CD4-positive, alpha-beta memory T cell (primary cell): ENCODE data around the gene GPC5. TPM values are rescaled to one million over a fixed set of nuclear protein-coding genes. Genes with fewer than 3 reads are reported as not detected.
"Not testable (repeated sequence)": the region's sequence is repeated elsewhere in the genome, so short reads cannot be mapped to it uniquely, and the experiment has no call there.

Experiments
- CTCF ChIA-PET: fragments of 350-600 bp; sonication (Branson Sonifier 250); formaldehyde crosslinking; loops from one replicate; lab custom pipeline; 2021; ENCODE audit warnings: inconsistent platforms; ENCODE audit not compliant: partially characterized antibody; lab: Charles Lee
- POLR2A ChIA-PET: fragments of 350-600 bp; sonication (Branson Sonifier 250); formaldehyde crosslinking; loops from one replicate; lab custom pipeline; 2021; ENCODE audit not compliant: partially characterized antibody; lab: Charles Lee
- DNase-seq, 5 donors: peaks; one replicate each; pipeline versions ENCODE4 v3.0.0 to v3.0.0-alpha.2; 2020 to 2022; ENCODE audit warnings: mixed read lengths in 1 of 5
- H3K27ac ChIP-seq: one replicate; pipeline ENCODE4 v1.7.0; 2013; ENCODE audit warnings: low read depth, low read length
- H3K27me3 ChIP-seq: 2 replicates; pipeline ENCODE4 v1.7.0; 2013; ENCODE audit warnings: mild to moderate bottlenecking, low read length, moderate library complexity; ENCODE audit not compliant: insufficient read depth
- H3K36me3 ChIP-seq: 2 replicates; pipeline ENCODE4 v1.7.0; 2013; ENCODE audit warnings: mild to moderate bottlenecking, low read length, moderate library complexity; ENCODE audit not compliant: insufficient read depth
- H3K4me1 ChIP-seq: 2 replicates; pipeline ENCODE4 v1.7.0; 2013; ENCODE audit warnings: mild to moderate bottlenecking, low read length, moderate library complexity; ENCODE audit not compliant: insufficient read depth
- H3K4me3 ChIP-seq, 2 donors: one replicate each; pipeline ENCODE4 v1.7.0; 2013; ENCODE audit warnings: low read length in 2 of 2, mild to moderate bottlenecking in 1 of 2
- H3K9me3 ChIP-seq, 2 donors: one replicate each; pipeline ENCODE4 v1.7.0; 2013; ENCODE audit warnings: low read length in 2 of 2, control low read depth in 1 of 2; ENCODE audit not compliant: control insufficient read depth in 1 of 2
- H3K27ac Mint-ChIP-seq, 7 donors: one replicate each; pipeline ENCODE4 v1.8.0; 2020 to 2021; ENCODE audit warnings: mixed read lengths in 7 of 7, mild to moderate bottlenecking in 6 of 7, inconsistent platforms in 3 of 7, moderate library complexity in 3 of 7
- H3K27me3 Mint-ChIP-seq, 2 donors: one replicate each; pipeline ENCODE4 v1.8.0; 2020 to 2021; ENCODE audit warnings: mixed read lengths in 2 of 2
- H3K36me3 Mint-ChIP-seq, 2 donors: one replicate each; pipeline ENCODE4 v1.8.0; 2020 to 2021; ENCODE audit warnings: mixed read lengths in 2 of 2, inconsistent platforms in 1 of 2, mild to moderate bottlenecking in 1 of 2
- H3K4me1 Mint-ChIP-seq, 4 donors: one replicate each; pipeline ENCODE4 v1.8.0; 2020 to 2021; ENCODE audit warnings: mixed read lengths in 4 of 4, mild to moderate bottlenecking in 1 of 4
- H3K4me3 Mint-ChIP-seq, 8 donors: one replicate each; pipeline ENCODE4 v1.8.0; 2020 to 2021; ENCODE audit warnings: mixed read lengths in 8 of 8, mild to moderate bottlenecking in 7 of 8, moderate library complexity in 6 of 8, inconsistent platforms in 3 of 8
- H3K9me3 Mint-ChIP-seq, 8 donors: one replicate each; pipeline ENCODE4 v1.8.0; 2020 to 2021; ENCODE audit warnings: mixed read lengths in 8 of 8, mild to moderate bottlenecking in 5 of 8, inconsistent platforms in 3 of 8, moderate library complexity in 1 of 8
- intact Hi-C: fragments of 100-400 bp; cut with micrococcal nuclease; formaldehyde crosslinking; loops from one replicate; pipeline ENCODE4 v1.15.1; 2023
- polyA plus RNA-seq, 2 donors: library from polyadenylated mRNA; unstranded; fragments of 300-500 nt; fragmentation: Illumina TruSeq; gene quantifications; one replicate each; pipeline ENCODE4 v1.2.3, GENCODE V29; 2021
- total RNA-seq, 2 experiments: library from RNA; stranded (reverse); gene quantifications; one replicate each; pipeline ENCODE4 v1.2.3, GENCODE V29; 2021

The GPC5 gene
- total and polyA plus RNA-seq, 4 experiments from 2014 or later = 0.14 TPM; not detected in 3

DNA sequence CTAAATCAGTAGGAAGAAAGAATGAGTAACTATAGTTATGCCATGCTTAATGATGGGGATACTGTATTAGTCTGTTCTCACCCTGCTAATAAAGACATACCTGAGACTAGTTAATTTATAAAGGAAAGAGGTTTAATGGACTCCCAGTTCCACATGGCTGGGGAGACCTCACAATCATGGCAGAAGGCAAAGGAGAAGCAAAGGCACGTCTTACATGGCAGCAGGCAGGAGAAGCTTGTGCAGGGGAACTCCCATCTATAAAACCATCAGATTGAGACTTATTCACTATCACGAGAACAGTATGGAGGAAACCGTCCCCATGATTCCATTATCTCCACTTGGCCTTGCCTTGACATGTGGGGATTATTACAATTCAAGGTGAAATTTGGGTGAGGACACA is 1084.4 kb downstream of the GPC5 start:
- H3K9me3 ChIP-seq, H3K27ac ChIP-seq, H3K4me3 Mint-ChIP-seq, CTCF ChIA-PET, H3K27me3 ChIP-seq, H3K27ac Mint-ChIP-seq, H3K36me3 Mint-ChIP-seq, H3K27me3 Mint-ChIP-seq, H3K4me3 ChIP-seq, H3K36me3 ChIP-seq, DNase-seq, H3K4me1 Mint-ChIP-seq, POLR2A ChIA-PET, intact Hi-C loops, H3K4me1 ChIP-seq: not testable (repeated sequence)
- H3K9me3 Mint-ChIP-seq = peaks cover 0 to 15% (median 5%) of the 10 kb centered on the region in 8 donors

GRCh38 chr13:92483894-92484293 is 1085.5 kb downstream of the GPC5 start:
- Histone ChIP-seq H3K9me3 (no peaks in the 10 kb centered on the region), H3K4me3 (no peak overlapping the region), H3K36me3 (no peaks in the 10 kb centered on the region), H3K4me1 (no peaks in the 10 kb centered on the region), H3K27me3 (no peaks in the 10 kb centered on the region), H3K27ac (no peak overlapping the region)
- H3K27me3 Mint-ChIP-seq = no peaks in the 10 kb centered on the region
- no peaks in the 10 kb centered on the region for H3K4me1 Mint-ChIP-seq
- DNase-seq = no peak
- CTCF ChIA-PET = no interaction called here
- intact Hi-C loops = no loop called here
- POLR2A ChIA-PET = no interaction called here
- H3K4me3 Mint-ChIP-seq = no peak overlapping the region
- H3K9me3 Mint-ChIP-seq = peaks cover 0 to 13% (median 3%) of the 10 kb centered on the region in 8 donors
- H3K27ac Mint-ChIP-seq = no peak overlapping the region
- no peaks in the 10 kb centered on the region for H3K36me3 Mint-ChIP-seq

GRCh38 chr13:92487238-92487637 is 1088.8 kb downstream of the GPC5 start:
- Histone ChIP-seq H3K27ac (no peak overlapping the region), H3K4me1 (no peaks in the 10 kb centered on the region), H3K36me3 (no peaks in the 10 kb centered on the region), H3K9me3 (no peaks in the 10 kb centered on the region), H3K27me3 (no peaks in the 10 kb centered on the region), H3K4me3 (no peak overlapping the region)
- POLR2A ChIA-PET = no interaction called here
- intact Hi-C loops = no loop called here
- no peak for DNase-seq
- H3K27me3 Mint-ChIP-seq = no peaks in the 10 kb centered on the region
- no peaks in the 10 kb centered on the region for H3K4me1 Mint-ChIP-seq
- CTCF ChIA-PET = no interaction called here
- H3K4me3 Mint-ChIP-seq = no peak overlapping the region
- H3K36me3 Mint-ChIP-seq = no peaks in the 10 kb centered on the region
- peaks cover 0 to 10% (median under 1%) of the 10 kb centered on the region in 8 donors for H3K9me3 Mint-ChIP-seq
- H3K27ac Mint-ChIP-seq = no peak overlapping the region

DNA sequence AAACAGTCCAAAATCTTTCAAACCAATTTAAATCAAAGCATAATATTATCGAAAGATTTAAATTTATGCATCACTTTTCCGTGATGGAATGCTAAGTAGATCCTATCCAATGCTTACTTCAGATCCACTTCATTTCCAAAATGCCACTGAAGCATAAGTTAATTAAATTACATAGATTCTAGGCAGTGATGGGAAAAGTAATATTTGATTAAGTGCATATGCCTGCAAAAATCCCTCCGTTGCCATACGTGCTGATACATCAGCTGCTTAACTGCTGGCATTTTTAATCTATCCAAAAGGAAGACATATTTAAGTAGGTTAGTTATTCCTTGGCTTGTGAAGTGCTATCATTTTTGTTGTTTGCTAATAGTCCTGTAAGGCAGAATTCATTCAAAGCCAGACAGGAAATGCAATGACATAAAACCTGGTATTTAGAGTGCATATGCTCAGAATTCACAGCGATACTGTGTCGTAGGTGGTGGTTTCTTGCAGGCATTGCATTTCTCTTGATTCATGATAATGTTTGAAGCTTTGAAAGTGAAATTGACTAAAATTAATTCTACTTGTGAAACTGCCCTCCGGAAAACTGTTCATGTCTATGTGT is 1089.9 kb downstream of the GPC5 start:
- Histone ChIP-seq H3K9me3 (no peaks in the 10 kb centered on the region), H3K4me3 (no peak overlapping the region), H3K4me1 (no peaks in the 10 kb centered on the region), H3K27ac (no peak overlapping the region), H3K27me3 (no peaks in the 10 kb centered on the region), H3K36me3 (no peaks in the 10 kb centered on the region)
- Mint-ChIP-seq H3K4me3 (no peak overlapping the region), H3K27ac (no peak overlapping the region), H3K27me3 (no peaks in the 10 kb centered on the region), H3K9me3 (peaks cover 0 to 4% (median 0%) of the 10 kb centered on the region in 8 donors), H3K36me3 (no peaks in the 10 kb centered on the region), H3K4me1 (no peaks in the 10 kb centered on the region)
- no peak for DNase-seq
- ChIA-PET CTCF (no interaction called here), POLR2A (no interaction called here)
- intact Hi-C loops = no loop called here

GRCh38 chr13:92491839-92492238 is 1093.4 kb downstream of the GPC5 start:
- Mint-ChIP-seq H3K9me3 (peaks cover 0 to 9% (median 0%) of the 10 kb centered on the region in 8 donors), H3K36me3 (no peaks in the 10 kb centered on the region), H3K4me1 (no peaks in the 10 kb centered on the region), H3K4me3 (no peak overlapping the region), H3K27ac (peak overlapping the region in 1 of 7 donors; percentile 15), H3K27me3 (no peaks in the 10 kb centered on the region)
- no peaks in the 10 kb centered on the region for H3K27me3 ChIP-seq
- H3K4me1 ChIP-seq = no peaks in the 10 kb centered on the region
- H3K36me3 ChIP-seq = no peaks in the 10 kb centered on the region
- ChIA-PET POLR2A (no interaction called here), CTCF (no interaction called here)
- intact Hi-C loops = no loop called here
- no peak overlapping the region for H3K27ac ChIP-seq
- no peak overlapping the region for H3K4me3 ChIP-seq
- no peaks in the 10 kb centered on the region for H3K9me3 ChIP-seq
- no peak for DNase-seq

GRCh38 chr13:92494915-92495314 is 1096.5 kb downstream of the GPC5 start:
- H3K4me1 ChIP-seq = no peaks in the 10 kb centered on the region
- H3K27me3 ChIP-seq = no peaks in the 10 kb centered on the region
- no peak for DNase-seq
- no peaks in the 10 kb centered on the region for H3K27me3 Mint-ChIP-seq
- no peak overlapping the region for H3K27ac Mint-ChIP-seq
- no peak overlapping the region for H3K4me3 Mint-ChIP-seq
- intact Hi-C loops = no loop called here
- no peaks in the 10 kb centered on the region for H3K36me3 ChIP-seq
- CTCF ChIA-PET = no interaction called here
- no peaks in the 10 kb centered on the region for H3K9me3 ChIP-seq
- H3K9me3 Mint-ChIP-seq = peaks cover 0 to 19% (median 2%) of the 10 kb centered on the region in 8 donors
- POLR2A ChIA-PET = no interaction called here
- H3K27ac ChIP-seq = no peak overlapping the region
- no peaks in the 10 kb centered on the region for H3K4me1 Mint-ChIP-seq
- no peak overlapping the region for H3K4me3 ChIP-seq
- H3K36me3 Mint-ChIP-seq = no peaks in the 10 kb centered on the region

DNA sequence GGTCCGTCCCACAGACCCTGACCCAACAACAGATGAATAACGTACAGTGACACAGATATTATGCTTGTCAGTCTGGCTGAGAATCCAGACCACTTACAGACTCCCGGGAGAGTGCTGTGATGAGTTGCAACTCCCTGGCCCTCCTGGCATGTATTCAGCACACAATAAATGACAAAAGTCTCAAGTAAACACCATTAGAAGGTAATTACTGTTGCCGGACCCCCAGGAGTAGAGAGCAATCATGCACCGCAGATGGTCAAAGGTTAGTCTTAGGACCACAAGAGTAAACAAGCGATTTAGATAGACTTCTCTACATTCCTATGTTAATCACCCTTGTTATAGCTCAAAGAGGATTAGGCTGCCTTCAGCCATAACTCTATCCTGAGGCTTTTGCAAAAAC is 1101.8 kb downstream of the GPC5 start:
- no peaks in the 10 kb centered on the region for H3K27me3 ChIP-seq
- H3K4me1 ChIP-seq = no peaks in the 10 kb centered on the region
- H3K4me3 Mint-ChIP-seq = no peak overlapping the region
- no peaks in the 10 kb centered on the region for H3K36me3 ChIP-seq
- no peaks in the 10 kb centered on the region for H3K27me3 Mint-ChIP-seq
- no peaks in the 10 kb centered on the region for H3K9me3 ChIP-seq
- no peak overlapping the region for H3K27ac Mint-ChIP-seq
- H3K4me3 ChIP-seq = no peak overlapping the region
- no peak for DNase-seq
- CTCF ChIA-PET = no interaction called here
- POLR2A ChIA-PET = no interaction called here
- peaks cover 2 to 12% (median 4%) of the 10 kb centered on the region in 8 donors for H3K9me3 Mint-ChIP-seq
- H3K36me3 Mint-ChIP-seq = no peaks in the 10 kb centered on the region
- intact Hi-C loops = no loop called here
- no peak overlapping the region for H3K27ac ChIP-seq
- H3K4me1 Mint-ChIP-seq = no peaks in the 10 kb centered on the region

- Histone ChIP-seq H3K27me3 (no peaks in the 10 kb centered on the region), H3K4me3 (no peak overlapping the region), H3K36me3 (no peaks in the 10 kb centered on the region), H3K4me1 (no peaks in the 10 kb centered on the region), H3K9me3 (no peaks in the 10 kb centered on the region), H3K27ac (no peak overlapping the region)
- ChIA-PET POLR2A (no interaction called here), CTCF (no interaction called here)
- Mint-ChIP-seq H3K36me3 (no peaks in the 10 kb centered on the region), H3K27me3 (no peaks in the 10 kb centered on the region), H3K4me1 (no peaks in the 10 kb centered on the region), H3K27ac (no peak overlapping the region), H3K4me3 (no peak overlapping the region), H3K9me3 (peaks cover 0 to 13% (median 3%) of the 10 kb centered on the region in 8 donors)
- intact Hi-C loops = no loop called here
- no peak for DNase-seq
Observed at GRCh38 chr13:92510416-92510815, 1112.0 kb downstream of the GPC5 start.
